KG1 (cell line): Measurements from ENCODE around the gene DBNDD2.

Experiments
- DNase-seq: peaks from one replicate; lab custom pipeline; 2025; lab: John Stamatoyannopoulos, UW

DBNDD2 gene

GRCh38 chr20:45452238-45452637 is 44.1 kb downstream of the DBNDD2 start:
- DNase-seq, result no peak

GRCh38 chr20:45452772-45453691 is 44.9 kb downstream of the DBNDD2 start:
- DNase-seq, result no peak

GRCh38 chr20:45456632-45457031 is 48.5 kb downstream of the DBNDD2 start:
- DNase-seq, result no peak

GRCh38 chr20:45459606-45460005 is 51.5 kb downstream of the DBNDD2 start:
- no peak for DNase-seq
